Measurements from ENCODE around the gene CD248. TPM values are rescaled to one million over a fixed set of nuclear protein-coding genes. Genes with fewer than 3 reads are reported as not detected.

The CD248 gene
- total RNA-seq, 1 experiment from 2014 or later, result 2.6 TPM

GRCh38 chr11:66344550-66345315, 27.9 kb upstream of the CD248 start, which contains the start of gene BRMS1 (continued):
- TF ChIP-seq AR (CRISPR knock-in tag; IDR thresholded peaks at IDR 0.05) (no peak), SOX15 (CRISPR knock-in tag; IDR thresholded peaks at IDR 0.05) (no peak), E2F5 (CRISPR knock-in tag; IDR thresholded peaks at IDR 0.05) (no peak), ZNF281 (CRISPR knock-in tag; IDR thresholded peaks at IDR 0.05) (0 out of 2 replicates have a peak, but pooled peaks have one; percentile 14), E2F1 (CRISPR knock-in tag; IDR thresholded peaks at IDR 0.05) (no peak), ZNF671 (CRISPR knock-in tag; IDR thresholded peaks at IDR 0.05) (no peak), ZNF121 (CRISPR knock-in tag; IDR thresholded peaks at IDR 0.05) (no peak), ZNF532 (CRISPR knock-in tag; IDR thresholded peaks at IDR 0.05; ENCODE audit: borderline replicate concordance) (no peak), RELA (CRISPR knock-in tag; IDR thresholded peaks at IDR 0.05; ENCODE audit: borderline replicate concordance) (no peak), HMGXB4 (CRISPR knock-in tag; IDR thresholded peaks at IDR 0.05) (no peak), MAX (CRISPR knock-in tag; IDR thresholded peaks at IDR 0.05) (peak; percentile 60), SMAD3 (CRISPR knock-in tag; IDR thresholded peaks at IDR 0.05; ENCODE audit: borderline replicate concordance) (peak; percentile 74), PRDM15 (CRISPR knock-in tag; IDR thresholded peaks at IDR 0.05) (no peak), JUN (CRISPR knock-in tag; IDR thresholded peaks at IDR 0.05) (no peak), IRF1 (CRISPR knock-in tag; IDR thresholded peaks at IDR 0.05) (no peak), NR3C1 (CRISPR knock-in tag; conservative IDR thresholded peaks at IDR 0.05; ENCODE audit: low read depth) (no peak), SMAD4 (CRISPR knock-in tag; IDR thresholded peaks at IDR 0.05) (no peak; the same call in 1 of the 2 replicates)
